Left ventricle myocardium superior (tissue), 1 donor: ENCODE results near the gene TSSK6. TPM values are rescaled to one million over a fixed set of nuclear protein-coding genes. Genes with fewer than 3 reads are reported as not detected.
"Not testable (repeated sequence)": the region's sequence is repeated elsewhere in the genome, so short reads cannot be mapped to it uniquely, and the experiment has no call there.

ENCODE experiments used
- ATAC-seq: fragments of 200-7000 bp; cut with Tn5 transposase; one replicate; pipeline ENCODE4 v1.9.1; 2020; ENCODE audit warnings: mild to moderate bottlenecking, moderate library complexity
- DNase-seq: peaks from one replicate; pipeline ENCODE4 v3.0.0-alpha.2; 2020
- intact Hi-C: fragments of 100-400 bp; cut with micrococcal nuclease; formaldehyde crosslinking; loops from one replicate; pipeline ENCODE4 v1.11.0; 2022
- total RNA-seq: library from RNA; stranded (reverse); fragmentation: NEBNext Ultra II Directional; extraction: Animal tissue kit (Norgen Biotek cat#: 25700); gene quantifications from one replicate; pipeline ENCODE4 v1.2.1, GENCODE V29; 2021
- donor health status: DM: no; HTN: yes; CAD: no; lungs with severe emphysema.

Gene TSSK6
- total RNA-seq, 1 donor from 2014 or later: 0.67 TPM

GRCh38 chr19:19475849-19476828 is 39.2 kb downstream of the TSSK6 start:
- intact Hi-C loops: no loop called here
- peak; percentile 17 for DNase-seq
- peak; percentile 44 for ATAC-seq

- DNase-seq (peak; percentile 27), ATAC-seq (peak; percentile 13)
- intact Hi-C loops: no loop called here
These were observed 40.2 kb downstream of the TSSK6 start for GRCh38 chr19:19475015-19475765.

GRCh38 chr19:19472106-19472505 is 43.2 kb downstream of the TSSK6 start:
- DNase-seq, intact Hi-C loops, ATAC-seq: not testable (repeated sequence)

- no peak for ATAC-seq
- intact Hi-C loops: no loop called here
- DNase-seq: peak; percentile 11
These were observed 43.7 kb downstream of the TSSK6 start for GRCh38 chr19:19471682-19472081.

- DNase-seq: no peak
- ATAC-seq: no peak
- intact Hi-C loops: no loop called here
These were observed 44.8 kb downstream of the TSSK6 start for GRCh38 chr19:19470579-19470978.

GRCh38 chr19:19468424-19469050 is 46.8 kb downstream of the TSSK6 start:
- intact Hi-C loops: no loop called here
- ATAC-seq (no peak), DNase-seq (no peak)

GRCh38 chr19:19466201-19466600 is 49.1 kb downstream of the TSSK6 start:
- ATAC-seq (no peak), DNase-seq (peak; percentile 11)
- intact Hi-C loops: no loop called here

- DNase-seq: peak; percentile 23
- intact Hi-C loops: no loop called here
- no peak for ATAC-seq
These were observed 49.8 kb downstream of the TSSK6 start for GRCh38 chr19:19465436-19466070.

GRCh38 chr19:19464339-19465098 is 50.8 kb downstream of the TSSK6 start:
- no peak for ATAC-seq
- intact Hi-C loops: no loop called here
- peak; percentile 16 for DNase-seq

Other genes starting within 250 kb of the TSSK6 start
- gene TM6SF2, start 242.2 kb downstream of the TSSK6 start, total RNA-seq: 0.30 TPM
- gene SUGP1, start 195.0 kb downstream of the TSSK6 start, total RNA-seq: 46.0 TPM
- gene MAU2, start 194.7 kb downstream of the TSSK6 start, total RNA-seq: 31.4 TPM
- 29.7 TPM for gene GATAD2A, start 109.9 kb downstream of the TSSK6 start, total RNA-seq
- 1,297 TPM for gene NDUFA13, start 677 bp upstream of the TSSK6 start, total RNA-seq
- gene YJEFN3, start 13.4 kb upstream of the TSSK6 start, total RNA-seq: 9.4 TPM
- 0.50 TPM for gene CILP2, start 22.7 kb upstream of the TSSK6 start, total RNA-seq
- gene PBX4, start 103.1 kb upstream of the TSSK6 start, total RNA-seq: 0.42 TPM
- gene LPAR2, start 112.7 kb upstream of the TSSK6 start, total RNA-seq: 1.6 TPM
- 4.2 TPM for gene GMIP, start 128.1 kb upstream of the TSSK6 start, total RNA-seq
- 21.6 TPM for gene ATP13A1, start 148.1 kb upstream of the TSSK6 start, total RNA-seq
- 3.7 TPM for gene ZNF101, start 153.3 kb upstream of the TSSK6 start, total RNA-seq
- 3.6 TPM for gene ZNF14, start 217.6 kb upstream of the TSSK6 start, total RNA-seq